ENCODE measurements around the gene KAZALD1. TPM values are rescaled to one million over a fixed set of nuclear protein-coding genes. Genes with fewer than 3 reads are reported as not detected.

Gene KAZALD1
- polyA plus RNA-seq, 1 donor from 2014 or later: 1.6 TPM

GRCh38 chr10:101027106-101027720 lies 34.6 kb upstream of the KAZALD1 start:
- H3K4me2 ChIP-seq (ENCODE audit: low read length): no peak overlapping the region
- TF ChIP-seq TAF1 (IDR thresholded peaks at IDR 0.05; ENCODE audit: low read depth): no peak
- TF ChIP-seq CTCF (IDR thresholded peaks at IDR 0.05; ENCODE audit: poor library complexity, severe bottlenecking): no peak
- TF ChIP-seq REST (IDR thresholded peaks at IDR 0.05; ENCODE audit: borderline replicate concordance): no peak
- no peak for TF ChIP-seq SMC3 (conservative IDR thresholded peaks at IDR 0.05; ENCODE audit: poor library complexity)
- TF ChIP-seq MXI1 (conservative IDR thresholded peaks at IDR 0.05; ENCODE audit: poor library complexity, severe bottlenecking): no peak
- TF ChIP-seq EP300 (conservative IDR thresholded peaks at IDR 0.05; ENCODE audit: poor library complexity, severe bottlenecking): no peak
- TF ChIP-seq RAD21 (conservative IDR thresholded peaks at IDR 0.05): no peak
- no peak for TF ChIP-seq POLR2AphosphoS5 (IDR thresholded peaks at IDR 0.05)
- no peak for TF ChIP-seq EZH2 (IDR thresholded peaks at IDR 0.05; ENCODE audit: borderline replicate concordance, insufficient read depth, low read length, poor library complexity, severe bottlenecking)
- H3K9me3 ChIP-seq (ENCODE audit: low read length): no peaks in the 10 kb centered on the region
- H3F3A ChIP-seq (ENCODE audit: insufficient read depth, low read length, poor library complexity, severe bottlenecking): no peaks in the 10 kb centered on the region
- no peaks in the 10 kb centered on the region for H3K36me3 ChIP-seq (ENCODE audit: insufficient read depth, low read length)
- no peak overlapping the region for H3K9ac ChIP-seq (ENCODE audit: low read length)
- H3K79me2 ChIP-seq (replicated peaks; ENCODE audit: insufficient read depth, low read length): no peaks in the 10 kb centered on the region
- no peaks in the 10 kb centered on the region for H4K20me1 ChIP-seq (ENCODE audit: insufficient read depth)
- no peaks in the 10 kb centered on the region for H3K9me2 ChIP-seq (ENCODE audit: insufficient read depth, low read length)
- no peak overlapping the region for H3K27ac ChIP-seq (ENCODE audit: low read length)
- H3K4me3 ChIP-seq (ENCODE audit: low read length): no peak overlapping the region
- H2AFZ ChIP-seq (ENCODE audit: low read depth, low read length): no peak overlapping the region
- peaks cover 37% of the 10 kb centered on the region for H3K27me3 ChIP-seq (ENCODE audit: insufficient read depth, low read depth, low read length)

GRCh38 chr10:101028446-101029337 lies 33.1 kb upstream of the KAZALD1 start:
- no peaks in the 10 kb centered on the region for H3K36me3 ChIP-seq (ENCODE audit: insufficient read depth, low read length)
- H3K9me2 ChIP-seq (ENCODE audit: insufficient read depth, low read length): no peaks in the 10 kb centered on the region
- no peak overlapping the region for H3K4me3 ChIP-seq (ENCODE audit: low read length)
- H4K20me1 ChIP-seq (ENCODE audit: insufficient read depth): no peaks in the 10 kb centered on the region
- H3K27me3 ChIP-seq (ENCODE audit: insufficient read depth, low read depth, low read length): peaks cover 46% of the 10 kb centered on the region
- H3K4me2 ChIP-seq (ENCODE audit: low read length): no peak overlapping the region
- no peaks in the 10 kb centered on the region for H3K9me3 ChIP-seq (ENCODE audit: low read length)
- no peaks in the 10 kb centered on the region for H3K79me2 ChIP-seq (replicated peaks; ENCODE audit: insufficient read depth, low read length)
- no peak for TF ChIP-seq POLR2AphosphoS5 (IDR thresholded peaks at IDR 0.05)
- no peak for TF ChIP-seq RAD21 (conservative IDR thresholded peaks at IDR 0.05)
- TF ChIP-seq CTCF (IDR thresholded peaks at IDR 0.05; ENCODE audit: poor library complexity, severe bottlenecking): no peak
- TF ChIP-seq REST (IDR thresholded peaks at IDR 0.05; ENCODE audit: borderline replicate concordance): no peak
- TF ChIP-seq TAF1 (IDR thresholded peaks at IDR 0.05; ENCODE audit: low read depth): no peak
- TF ChIP-seq EZH2 (IDR thresholded peaks at IDR 0.05; ENCODE audit: borderline replicate concordance, insufficient read depth, low read length, poor library complexity, severe bottlenecking): no peak
- TF ChIP-seq EP300 (conservative IDR thresholded peaks at IDR 0.05; ENCODE audit: poor library complexity, severe bottlenecking): no peak
- TF ChIP-seq MXI1 (conservative IDR thresholded peaks at IDR 0.05; ENCODE audit: poor library complexity, severe bottlenecking): no peak
- TF ChIP-seq SMC3 (conservative IDR thresholded peaks at IDR 0.05; ENCODE audit: poor library complexity): no peak
- no peak overlapping the region for H3K9ac ChIP-seq (ENCODE audit: low read length)
- H2AFZ ChIP-seq (ENCODE audit: low read depth, low read length): no peak overlapping the region
- H3K27ac ChIP-seq (ENCODE audit: low read length): no peak overlapping the region
- no peaks in the 10 kb centered on the region for H3F3A ChIP-seq (ENCODE audit: insufficient read depth, low read length, poor library complexity, severe bottlenecking)
